T-helper 1 cell treated with Interleukin-12 subunit alpha and Interleukin-12 subunit beta and Interleukin-4 antibody, amounts not matched to agents 30 ng/mL and 1 ng/mL, for 36 hours (primary cell): ENCODE data around the gene ZMYND10. TPM values are rescaled to one million over a fixed set of nuclear protein-coding genes. Genes with fewer than 3 reads are reported as not detected.

ENCODE experiments used
- intact Hi-C: fragments of 100-400 bp; cut with micrococcal nuclease; formaldehyde crosslinking; loops from one replicate; pipeline ENCODE4 v1.15.1; 2024
- total RNA-seq: library from RNA; stranded (reverse); gene quantifications from 2 replicates; pipeline ENCODE4 v1.2.3, GENCODE V29; 2022

ZMYND10 gene
- total RNA-seq: 1.2 and 1.6 TPM in 2 replicates

- intact Hi-C loops: loop anchor here (2.0 to 5.0 kb wide), 2 partner anchors 13 to 1342 kb away; partner anchors contain the start of gene TMEM115
Observed at GRCh38 chr3:50345586-50346234, at the start of gene ZMYND10. ZMYND10 (minus strand) TSS chr3:50345732; CDS start chr3:50345579, 153 bp downstream.

- intact Hi-C loops: no loop called here
Observed at GRCh38 chr3:50393061-50393460, 47.5 kb upstream of the ZMYND10 start.

GRCh38 chr3:50392101-50392715 is 46.7 kb upstream of the ZMYND10 start:
- intact Hi-C loops: no loop called here

GRCh38 chr3:50390508-50391224 is 45.1 kb upstream of the ZMYND10 start:
- intact Hi-C loops: no loop called here

- intact Hi-C loops: no loop called here
Observed at GRCh38 chr3:50389414-50389767, 43.9 kb upstream of the ZMYND10 start.

GRCh38 chr3:50388720-50389413 is 43.3 kb upstream of the ZMYND10 start:
- intact Hi-C loops: no loop called here

GRCh38 chr3:50388016-50388719 is 42.6 kb upstream of the ZMYND10 start:
- intact Hi-C loops: no loop called here

- intact Hi-C loops: no loop called here
Observed at GRCh38 chr3:50385754-50386153, 40.2 kb upstream of the ZMYND10 start.

- intact Hi-C loops: no loop called here
Observed at GRCh38 chr3:50383750-50384149, 38.2 kb upstream of the ZMYND10 start.

- intact Hi-C loops: no loop called here
Observed at GRCh38 chr3:50382722-50383121, 37.2 kb upstream of the ZMYND10 start.

GRCh38 chr3:50381383-50381782 is 35.9 kb upstream of the ZMYND10 start:
- intact Hi-C loops: no loop called here

GRCh38 chr3:50380405-50381085 is 35.0 kb upstream of the ZMYND10 start:
- intact Hi-C loops: no loop called here

GRCh38 chr3:50378757-50379156 is 33.2 kb upstream of the ZMYND10 start:
- intact Hi-C loops: no loop called here

GRCh38 chr3:50378024-50378423 is 32.5 kb upstream of the ZMYND10 start:
- intact Hi-C loops: no loop called here

- intact Hi-C loops: no loop called here
Observed at GRCh38 chr3:50375258-50375931, 29.9 kb upstream of the ZMYND10 start.

- intact Hi-C loops: no loop called here
Observed at GRCh38 chr3:50374363-50375257, 29.1 kb upstream of the ZMYND10 start.

- intact Hi-C loops: no loop called here
Observed at GRCh38 chr3:50373146-50374051, 27.9 kb upstream of the ZMYND10 start.

GRCh38 chr3:50372349-50372748 is 26.8 kb upstream of the ZMYND10 start:
- intact Hi-C loops: no loop called here
